Daoy (cell line): ENCODE measurements around the gene BCAP31. TPM values are rescaled to one million over a fixed set of nuclear protein-coding genes. Genes with fewer than 3 reads are reported as not detected.

ENCODE experiments used
- DNase-seq: peaks from one replicate; pipeline ENCODE4 v3.0.0-alpha.2; 2015; ENCODE audit warnings: low read depth
- total RNA-seq: library from RNA; depleted of rRNA; stranded (reverse); fragments of >200 nt; shearing (Covaris generic); gene quantifications from 2 replicates; pipeline ENCODE4 v1.2.3, GENCODE V29; 2014; rRNA removed

The BCAP31 gene
- 146 and 203 TPM in 2 replicates for total RNA-seq

DNA sequence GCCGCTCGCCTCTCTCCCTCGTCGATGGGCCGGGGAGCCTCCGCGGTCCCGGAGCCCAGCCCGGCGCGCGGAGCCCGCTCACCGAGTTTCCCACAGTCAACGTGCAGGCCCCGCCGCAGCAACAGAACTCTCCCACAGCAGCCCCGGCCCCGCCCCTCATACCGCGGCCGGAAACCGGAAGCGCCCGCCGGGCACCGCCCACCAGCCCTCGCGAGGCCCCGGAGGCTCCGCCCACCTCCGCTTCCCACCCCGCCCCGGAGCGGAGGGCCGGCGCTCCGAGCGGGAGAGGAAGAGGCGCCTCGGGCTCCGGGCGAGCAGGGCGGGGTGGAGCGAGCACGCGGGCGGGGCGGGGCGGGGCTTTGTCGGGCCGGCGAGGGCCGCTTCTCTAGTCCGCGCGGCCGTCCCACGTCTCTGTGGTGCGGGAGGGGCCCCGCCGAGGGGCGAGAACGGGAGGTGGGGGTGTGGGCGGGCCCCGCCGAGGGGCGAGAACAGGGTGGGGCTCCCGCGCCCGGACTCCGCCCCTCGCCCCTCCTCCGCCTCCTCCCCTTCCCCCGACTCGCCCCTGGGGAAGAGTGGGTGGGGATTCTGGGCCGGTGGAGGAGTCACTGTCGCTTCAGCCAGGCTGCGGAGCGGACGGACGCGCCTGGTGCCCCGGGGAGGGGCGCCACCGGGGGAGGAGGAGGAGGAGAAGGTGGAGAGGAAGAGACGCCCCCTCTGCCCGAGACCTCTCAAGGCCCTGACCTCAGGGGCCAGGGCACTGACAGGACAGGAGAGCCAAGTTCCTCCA is at the start of gene BCAP31, which contains the start of gene ABCD1:
Gene BCAP31, minus strand, starts transcription at position 136 of the 787 bp plus-strand sequence. CDS start 1,143 bp downstream, outside the sequence.
Gene ABCD1, plus strand, starts transcription at position 605 of the 787 bp plus-strand sequence. CDS start 411 bp downstream, outside the sequence.
- peak; percentile 87 for DNase-seq

DNA sequence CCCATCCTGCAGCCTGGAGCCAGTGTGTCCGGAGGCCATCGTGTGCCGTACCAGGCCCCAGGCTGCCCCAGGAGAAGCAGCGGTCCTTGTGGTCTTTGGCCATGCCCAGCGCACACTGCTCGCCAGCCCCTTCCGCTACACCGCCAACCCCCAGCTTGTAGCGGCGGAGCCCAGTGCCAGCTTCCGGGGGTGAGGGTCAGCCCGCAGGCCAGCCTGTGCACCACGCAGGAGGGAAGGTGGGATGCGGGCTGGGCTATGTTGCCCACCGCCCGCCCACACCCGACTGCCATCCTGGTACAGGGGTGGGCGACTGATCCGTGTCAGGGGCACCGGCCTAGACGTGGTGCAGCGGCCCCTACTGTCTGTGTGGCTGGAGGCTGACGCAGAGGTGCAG is 49.0 kb upstream of the BCAP31 start:
- DNase-seq, result no peak

DNA sequence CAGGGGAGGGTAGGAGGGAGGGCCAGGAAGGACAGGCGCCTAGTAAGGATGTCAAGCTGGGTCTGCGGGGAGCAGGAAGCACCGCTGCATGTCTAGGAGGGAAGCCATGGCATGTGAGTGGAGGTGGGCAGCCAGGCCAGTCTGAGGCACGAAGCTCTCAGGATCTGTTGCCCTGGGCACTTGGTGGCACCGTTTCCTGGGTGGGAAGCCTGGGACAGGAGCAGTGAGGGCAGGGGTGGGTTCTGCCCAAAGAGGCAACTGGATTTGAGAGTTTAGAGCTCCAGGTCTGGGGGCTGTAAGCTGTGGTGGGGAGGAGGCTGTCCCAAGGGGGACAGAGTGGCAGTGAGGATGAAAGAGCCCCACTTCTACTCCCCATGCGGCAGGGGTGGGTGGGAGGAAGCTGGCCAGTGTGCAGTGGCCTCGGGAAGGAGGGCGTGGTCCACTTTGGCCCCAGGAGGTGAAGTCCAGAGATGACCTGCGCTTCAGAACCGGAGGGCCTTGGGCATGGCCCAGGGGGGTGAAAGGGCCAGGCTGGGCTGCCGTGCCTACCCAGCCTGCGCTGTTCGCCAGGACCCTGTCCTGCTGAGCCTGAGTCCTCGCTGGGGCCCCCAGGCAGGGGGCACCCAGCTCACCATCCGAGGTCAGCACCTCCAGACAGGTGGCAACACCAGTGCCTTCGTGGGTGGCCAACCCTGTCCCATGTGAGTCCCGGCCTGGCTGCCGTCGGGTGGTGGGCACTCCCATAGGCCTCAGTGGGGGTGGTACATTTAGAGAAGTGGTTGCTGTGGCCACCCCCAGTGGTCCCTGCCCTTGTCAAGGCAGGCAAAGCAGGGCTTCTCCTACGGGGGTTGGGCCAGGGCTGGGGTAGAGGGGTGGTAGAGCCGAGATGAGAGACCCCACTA is 48.4 kb upstream of the BCAP31 start:
- DNase-seq, result no peak

DNA sequence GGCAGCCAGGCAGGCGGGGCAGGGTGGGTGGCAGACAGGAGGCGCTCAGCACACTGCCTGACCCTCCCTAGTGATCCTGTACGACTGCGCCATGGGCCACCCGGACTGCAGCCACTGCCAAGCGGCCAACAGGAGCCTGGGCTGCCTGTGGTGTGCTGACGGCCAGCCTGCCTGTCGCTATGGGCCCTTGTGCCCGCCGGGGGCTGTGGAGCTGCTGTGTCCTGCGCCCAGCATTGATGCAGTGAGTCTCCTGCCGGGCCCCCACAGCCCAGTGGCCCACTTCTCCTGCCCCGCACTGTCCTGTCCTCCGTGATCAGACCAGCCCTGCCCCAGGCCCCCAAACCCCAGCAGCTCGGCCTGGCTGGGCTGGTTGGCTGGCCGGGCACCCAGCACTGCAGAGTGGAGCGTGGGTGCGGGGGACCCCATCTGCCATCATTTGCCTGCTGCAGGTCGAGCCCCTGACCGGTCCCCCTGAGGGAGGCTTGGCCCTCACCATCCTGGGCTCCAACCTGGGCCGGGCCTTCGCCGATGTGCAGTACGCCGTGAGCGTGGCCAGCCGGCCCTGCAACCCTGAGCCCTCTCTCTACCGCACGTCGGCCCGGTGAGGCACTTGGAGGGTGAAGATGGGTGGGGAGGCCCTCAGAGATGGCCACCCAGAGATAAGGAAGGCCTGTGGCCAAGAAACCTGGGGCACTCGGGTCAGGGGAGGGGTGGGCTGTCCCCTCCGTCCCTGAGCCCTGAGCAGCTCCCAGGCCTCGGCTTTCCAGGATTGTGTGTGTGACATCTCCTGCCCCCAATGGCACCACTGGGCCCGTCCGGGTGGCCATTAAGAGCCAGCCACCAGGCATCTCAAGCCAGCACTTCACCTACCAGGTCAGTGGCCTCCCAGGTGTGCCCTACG is 47.5 kb upstream of the BCAP31 start:
- no peak for DNase-seq

DNA sequence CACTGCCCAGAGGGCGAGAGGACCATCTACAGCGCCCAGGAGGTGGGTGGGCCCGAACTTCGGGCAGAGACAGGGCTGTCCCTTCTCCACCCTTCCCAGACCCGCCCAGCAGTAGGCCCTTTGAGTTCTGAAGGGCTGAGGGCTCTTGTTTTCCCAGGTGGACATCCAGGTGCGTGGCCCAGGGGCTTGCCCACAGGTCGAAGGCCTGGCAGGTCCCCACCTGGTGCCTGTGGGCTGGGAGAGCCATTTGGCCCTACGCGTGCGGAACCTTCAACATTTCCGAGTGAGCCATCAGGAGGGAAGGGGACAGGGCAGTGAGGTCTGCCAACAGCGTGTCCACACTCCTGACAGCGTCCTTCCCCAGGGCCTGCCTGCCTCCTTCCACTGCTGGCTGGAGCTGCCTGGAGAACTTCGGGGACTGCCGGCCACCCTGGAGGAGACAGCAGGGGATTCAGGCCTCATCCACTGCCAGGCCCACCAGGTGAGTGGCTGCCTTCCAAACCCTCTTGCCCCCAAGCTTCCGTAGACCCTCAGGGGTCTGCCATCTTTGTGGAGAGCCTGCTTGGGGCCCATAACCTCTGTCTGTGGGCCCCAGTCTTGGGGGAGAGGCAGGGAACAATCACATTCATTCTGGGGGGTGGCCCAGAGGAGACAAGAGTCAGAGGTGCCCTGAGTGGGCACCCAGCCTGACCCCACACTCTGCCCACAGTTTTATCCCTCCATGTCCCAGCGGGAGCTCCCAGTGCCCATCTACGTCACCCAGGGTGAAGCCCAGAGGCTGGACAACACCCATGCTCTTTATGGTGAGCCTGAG is 46.6 kb upstream of the BCAP31 start:
- no peak for DNase-seq

DNA sequence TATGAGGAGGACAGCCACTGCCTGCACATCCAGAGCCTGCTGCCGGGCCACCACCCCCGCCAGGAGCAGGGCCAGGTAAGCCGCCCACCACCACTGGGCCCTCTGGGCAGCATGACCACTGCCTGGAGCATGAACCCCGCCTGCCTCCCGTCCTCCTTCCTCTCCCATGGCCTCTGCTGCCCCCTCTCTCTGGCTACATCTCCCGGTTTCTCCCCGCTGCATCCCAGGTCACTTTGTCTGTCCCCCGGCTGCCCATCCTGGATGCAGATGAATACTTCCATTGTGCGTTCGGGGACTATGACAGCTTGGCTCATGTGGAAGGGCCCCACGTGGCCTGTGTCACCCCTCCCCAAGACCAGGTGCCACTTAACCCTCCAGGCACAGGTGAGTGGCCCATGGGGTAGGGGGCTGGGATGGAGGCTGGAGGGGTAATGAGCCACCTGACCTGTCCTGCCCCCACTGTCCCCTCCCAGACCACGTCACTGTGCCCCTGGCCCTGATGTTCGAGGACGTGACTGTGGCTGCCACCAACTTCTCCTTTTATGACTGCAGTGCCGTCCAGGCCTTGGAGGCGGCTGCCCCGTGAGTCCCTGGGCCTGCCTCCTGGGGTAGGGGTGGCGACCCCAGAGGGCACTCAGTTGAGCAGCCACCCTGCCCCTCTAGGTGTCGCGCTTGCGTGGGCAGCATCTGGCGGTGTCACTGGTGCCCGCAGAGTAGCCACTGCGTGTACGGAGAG is 45.8 kb upstream of the BCAP31 start:
- no peak for DNase-seq

DNA sequence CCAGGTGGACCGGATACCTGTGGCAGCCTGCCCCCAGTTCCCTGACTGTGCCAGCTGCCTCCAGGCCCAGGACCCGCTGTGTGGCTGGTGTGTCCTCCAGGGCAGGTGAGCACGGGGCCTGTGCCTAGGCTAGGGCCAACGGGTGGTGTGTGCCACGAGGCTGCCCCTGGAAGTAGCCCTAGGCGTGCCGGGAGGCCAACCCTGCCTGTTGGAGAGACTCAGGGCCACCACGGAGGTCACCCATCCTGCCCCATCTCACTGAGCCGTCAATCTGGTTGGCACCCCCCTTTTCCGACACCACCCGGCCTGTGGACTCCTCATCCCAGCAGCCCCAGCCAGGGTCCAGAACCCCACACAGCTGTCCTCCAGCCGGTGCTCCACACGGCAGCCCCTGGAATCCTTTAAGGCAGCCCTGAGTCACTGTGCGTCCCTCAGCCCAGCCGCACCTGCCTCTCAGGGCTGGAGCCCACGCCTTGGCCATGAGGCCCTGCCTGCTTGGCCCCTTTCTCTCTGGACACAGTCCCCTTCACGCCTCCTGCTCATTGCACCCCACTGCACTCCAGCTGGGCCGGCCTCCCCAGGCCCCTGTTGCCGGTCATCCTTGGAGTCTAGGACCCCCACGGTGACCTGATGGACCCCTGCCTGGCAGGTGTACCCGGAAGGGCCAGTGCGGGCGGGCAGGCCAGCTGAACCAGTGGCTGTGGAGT is 45.1 kb upstream of the BCAP31 start:
- DNase-seq, result no peak

DNA sequence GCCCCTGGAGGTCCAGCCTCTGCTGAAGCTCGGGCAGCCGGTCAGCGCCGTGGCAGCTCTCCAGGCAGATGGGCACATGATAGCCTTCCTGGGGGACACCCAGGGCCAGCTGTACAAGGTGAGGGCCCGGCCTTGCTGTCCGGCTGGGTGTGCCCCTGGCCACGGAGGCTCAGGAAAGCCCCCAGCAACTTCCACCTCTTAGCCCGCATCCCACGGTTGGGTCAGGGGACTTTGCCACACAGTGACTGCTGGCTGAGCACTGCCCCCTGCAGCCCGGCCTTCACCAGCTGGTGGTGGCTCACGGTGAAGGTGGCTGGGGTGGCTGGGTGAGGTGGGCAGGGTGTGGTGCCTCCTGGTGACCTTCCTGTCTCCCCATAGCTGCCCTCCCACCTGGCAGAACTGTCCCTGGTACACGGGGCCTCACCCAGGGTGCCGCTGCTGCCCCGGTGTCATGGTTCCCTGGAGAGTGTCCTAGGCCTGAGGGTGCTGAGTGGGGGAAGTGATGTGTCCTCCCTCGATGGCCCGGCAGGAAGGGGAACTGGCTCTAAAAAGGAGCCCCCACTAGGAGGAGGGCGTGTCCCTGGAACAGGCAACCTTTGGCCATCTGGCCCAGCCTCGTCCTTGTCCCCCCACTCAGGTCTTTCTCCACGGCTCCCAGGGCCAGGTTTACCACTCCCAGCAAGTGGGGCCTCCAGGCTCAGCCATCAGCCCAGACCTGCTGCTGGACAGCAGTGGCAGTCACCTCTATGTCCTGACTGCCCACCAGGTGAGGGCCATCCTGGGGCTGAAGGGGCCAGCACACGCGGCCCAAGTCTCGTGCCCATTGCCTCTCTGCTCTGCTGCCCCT is 44.3 kb upstream of the BCAP31 start:
- DNase-seq, result no peak

DNA sequence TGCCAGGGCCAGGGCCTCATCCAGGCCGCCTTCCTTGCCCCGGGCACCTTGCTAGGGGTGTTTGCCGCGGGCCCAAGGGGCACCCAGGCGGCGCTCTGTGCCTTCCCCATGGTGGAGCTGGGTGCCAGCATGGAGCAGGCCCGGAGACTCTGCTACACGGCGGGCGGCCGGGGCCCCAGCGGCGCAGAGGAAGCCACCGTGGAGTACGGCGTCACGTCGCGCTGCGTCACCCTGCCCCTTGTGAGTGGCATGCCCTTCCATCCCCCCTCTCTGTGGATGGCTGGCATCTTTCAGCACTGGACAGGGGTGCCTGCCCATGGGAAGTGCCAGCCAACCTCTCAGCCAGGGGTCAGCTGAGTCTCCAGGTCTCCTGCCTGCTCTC is 43.5 kb upstream of the BCAP31 start:
- no peak for DNase-seq

DNA sequence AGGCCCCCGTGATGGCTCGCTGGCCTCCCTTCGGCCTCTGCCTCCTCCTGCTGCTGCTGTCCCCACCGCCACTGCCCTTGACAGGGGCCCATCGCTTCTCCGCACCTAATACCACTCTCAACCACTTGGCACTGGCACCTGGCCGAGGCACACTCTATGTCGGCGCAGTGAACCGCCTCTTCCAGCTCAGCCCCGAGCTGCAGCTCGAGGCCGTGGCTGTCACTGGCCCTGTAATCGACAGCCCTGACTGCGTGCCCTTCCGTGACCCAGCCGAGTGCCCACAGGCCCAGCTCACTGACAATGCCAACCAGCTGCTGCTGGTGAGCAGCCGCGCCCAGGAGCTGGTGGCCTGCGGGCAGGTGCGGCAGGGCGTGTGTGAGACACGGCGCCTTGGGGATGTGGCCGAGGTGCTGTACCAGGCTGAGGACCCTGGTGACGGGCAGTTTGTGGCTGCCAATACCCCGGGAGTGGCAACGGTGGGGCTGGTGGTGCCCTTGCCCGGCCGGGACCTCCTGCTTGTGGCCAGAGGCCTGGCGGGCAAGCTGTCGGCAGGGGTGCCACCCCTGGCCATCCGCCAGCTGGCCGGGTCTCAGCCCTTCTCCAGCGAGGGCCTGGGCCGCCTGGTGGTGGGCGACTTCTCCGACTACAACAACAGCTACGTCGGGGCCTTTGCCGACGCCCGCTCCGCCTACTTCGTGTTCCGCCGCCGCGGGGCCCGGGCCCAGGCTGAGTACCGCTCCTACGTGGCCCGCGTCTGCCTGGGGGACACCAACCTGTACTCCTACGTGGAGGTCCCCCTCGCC is 42.9 kb upstream of the BCAP31 start:
- DNase-seq, result no peak

DNA sequence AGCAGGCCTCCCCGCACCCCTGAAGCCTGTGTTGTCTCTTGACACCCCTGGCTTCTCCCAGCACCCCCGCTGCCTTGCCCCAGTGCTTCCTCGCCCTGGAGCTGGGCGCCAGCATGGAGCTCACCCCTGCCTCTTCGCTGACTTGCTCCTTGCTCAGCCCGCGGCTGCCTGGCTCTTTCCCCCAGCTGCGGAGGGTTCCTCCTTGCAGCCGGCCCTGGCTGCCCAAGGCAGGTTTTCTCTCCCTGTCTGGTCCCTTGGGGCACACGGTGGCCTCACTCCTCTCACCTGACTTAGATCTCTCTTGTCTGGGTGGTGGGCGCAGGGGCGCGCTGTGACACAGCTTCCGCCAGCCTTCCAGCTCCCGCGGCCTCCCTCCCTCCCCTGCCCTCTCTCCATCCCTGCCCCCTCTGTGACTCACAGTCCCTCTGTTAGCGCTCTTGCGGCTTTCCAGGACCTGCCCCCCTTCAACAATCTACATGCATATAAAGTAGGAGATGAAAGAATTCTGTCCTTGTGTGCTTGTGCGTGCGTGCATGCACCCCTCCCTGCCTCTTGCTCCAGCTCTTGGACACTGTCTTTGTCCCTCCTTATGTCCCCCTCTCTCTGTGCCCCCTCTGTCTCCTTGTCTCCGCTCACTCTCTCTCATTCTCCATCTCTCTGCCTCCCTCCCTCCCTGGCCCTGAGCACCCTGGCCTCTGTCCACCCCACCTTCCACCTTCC is 42.1 kb upstream of the BCAP31 start:
- peak; percentile 81 for DNase-seq

DNA sequence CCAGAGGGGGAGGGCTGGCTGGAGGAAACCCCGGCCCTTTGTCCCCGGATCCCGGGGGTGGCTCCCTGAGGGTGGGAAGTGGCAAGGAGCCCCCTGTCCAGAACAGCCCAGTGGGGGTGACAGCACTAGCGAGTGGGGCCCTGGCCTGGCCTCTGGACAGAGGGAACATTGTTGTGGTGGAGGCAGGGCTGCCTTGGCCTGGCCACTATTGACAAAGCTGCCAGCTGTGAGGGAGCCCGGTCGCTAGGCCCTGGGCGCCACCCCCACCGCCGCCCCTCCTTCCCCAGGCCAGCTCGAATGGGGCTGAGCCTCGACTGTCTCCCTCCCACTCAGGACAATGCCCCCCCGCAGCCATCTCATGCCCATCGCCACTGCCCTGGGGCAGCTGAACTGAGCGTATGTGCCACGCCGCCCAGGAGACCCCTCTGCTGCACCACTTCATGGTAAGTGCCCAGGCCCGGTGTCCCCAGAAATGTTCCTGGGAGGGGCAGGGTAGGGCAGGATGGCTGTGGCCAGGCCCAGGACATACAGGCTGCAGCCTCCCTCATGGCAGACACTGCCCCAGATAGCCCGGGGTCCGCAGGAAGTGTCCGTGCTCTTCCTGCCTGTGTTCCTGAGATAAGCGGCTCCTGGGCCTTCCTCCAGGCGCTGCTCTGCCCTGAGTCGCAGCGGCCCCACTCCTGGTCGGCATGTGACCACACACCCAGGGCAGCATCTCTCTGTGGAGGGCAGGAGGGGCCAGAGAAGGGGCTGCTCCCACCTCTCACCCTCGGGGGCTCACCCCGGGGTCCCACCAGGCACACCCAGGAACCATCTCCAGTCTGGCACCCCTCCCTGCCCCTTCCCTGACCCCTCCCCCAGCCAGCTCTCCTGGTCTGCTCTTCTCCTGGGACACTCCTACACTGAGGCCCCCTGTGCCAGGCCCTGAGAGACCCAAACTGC is 41.2 kb upstream of the BCAP31 start:
- DNase-seq, result no peak

DNA sequence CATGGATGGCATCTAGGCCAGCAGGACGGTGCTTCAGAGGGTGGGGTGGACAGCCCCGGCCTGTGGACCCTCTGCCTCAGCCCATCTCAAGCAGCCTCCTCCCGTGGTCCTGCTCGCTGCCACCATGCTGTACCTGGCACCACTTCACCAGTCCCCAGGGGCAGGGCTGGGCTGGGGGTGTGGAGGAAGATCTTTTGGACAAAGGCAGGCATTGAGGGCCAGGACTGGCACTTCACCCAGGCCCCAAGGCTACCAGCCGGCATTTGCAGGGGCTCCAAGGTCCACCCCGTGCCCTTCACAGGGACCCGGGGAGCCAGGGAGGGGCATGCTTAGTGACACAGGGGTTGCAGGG is 40.6 kb upstream of the BCAP31 start:
- no peak for DNase-seq

DNA sequence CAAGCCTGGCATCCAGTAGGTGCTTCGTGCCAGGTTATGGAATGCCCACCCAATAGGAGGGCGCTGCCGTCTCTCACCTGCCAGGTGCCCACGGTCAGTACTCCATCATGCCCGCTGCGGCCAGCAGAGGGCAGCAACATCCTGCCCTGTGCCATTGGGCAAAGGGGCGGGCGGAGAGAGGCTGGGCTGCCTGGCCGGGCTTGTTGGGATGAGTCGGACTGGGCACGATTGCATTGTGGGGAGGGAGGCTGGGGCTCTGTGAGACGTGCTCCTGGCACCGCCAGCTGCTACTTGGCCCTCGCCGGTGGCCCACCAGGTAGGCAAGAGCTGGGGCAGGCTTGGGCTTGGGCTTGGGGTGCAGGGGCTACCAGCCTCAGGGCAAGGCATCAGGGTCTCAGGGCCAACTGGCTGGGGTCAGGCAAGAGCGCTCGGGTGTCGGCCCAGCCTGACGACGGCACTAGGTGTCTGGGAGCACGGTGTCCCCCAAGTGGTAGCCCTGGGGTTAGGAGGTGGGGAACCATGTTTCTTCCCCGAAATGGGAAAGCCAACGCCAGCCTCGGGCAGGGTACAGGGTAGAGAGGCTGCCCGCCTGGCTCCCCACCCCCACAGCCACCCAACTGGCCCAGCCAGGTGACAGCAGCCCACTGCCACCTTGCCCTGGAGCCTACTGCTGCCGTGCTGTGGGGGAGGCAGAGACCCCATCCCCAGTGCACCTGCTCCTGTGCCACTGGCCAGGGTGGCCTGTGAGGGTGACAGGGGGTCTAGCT is 40.0 kb upstream of the BCAP31 start, which contains the start of gene PLXNB3:
Gene PLXNB3, plus strand, starts transcription at position 261 of the 767 bp plus-strand sequence. CDS start 1,287 bp downstream, outside the sequence.
- peak; percentile 80 for DNase-seq
